GM12878 (cell line): ENCODE results near the gene DMRT1. TPM values are rescaled to one million over a fixed set of nuclear protein-coding genes. Genes with fewer than 3 reads are reported as not detected.

Experiments used
- ATAC-seq: fragments of 200-7000 bp; cut with Tn5 transposase; 3 replicates; pipeline ENCODE4 v1.9.1; 2020; ENCODE audit warnings: mild to moderate bottlenecking, moderate library complexity
- BruUV-seq: library from RNA; stranded (reverse); fragments of 400-500 nt; replicated peaks from 2 replicates; lab custom pipeline; 2021; lab: Mats Ljungman, UMichigan
- CTCF ChIA-PET: fragments of 300-600 bp; sonication (Branson Sonifier 250); formaldehyde crosslinking; extraction: SDS; loops from one replicate; lab custom pipeline; 2021; ENCODE audit warnings: inconsistent platforms; lab: Yijun Ruan, JAX
- POLR2A ChIA-PET: fragments of 350-600 bp; formaldehyde crosslinking; extraction: SDS; loops from one replicate; lab custom pipeline; 2021; ENCODE audit warnings: inconsistent platforms; lab: Charles Lee
- RAD21 ChIA-PET: fragments of 300-600 bp; sonication (Branson Sonifier 250); formaldehyde crosslinking; loops from one replicate; lab custom pipeline; 2023; ENCODE audit warnings: antibody characterized with exemption; ENCODE audit not compliant: unreplicated experiment; lab: Charles Lee
- SMC1A ChIA-PET: fragments of 300-600 bp; sonication (Branson Sonifier 250); formaldehyde crosslinking; loops from one replicate; lab custom pipeline; 2023; ENCODE audit not compliant: unreplicated experiment, uncharacterized antibody; lab: Charles Lee
- DNase-seq: peaks from one replicate; pipeline ENCODE4 v3.0.0-alpha.2; 2011; ENCODE audit warnings: low read depth, low spot score
- FAIRE-seq: peaks from 3 replicates; lab custom pipeline; 2011; peaks lifted over from hg19 to GRCh38; lab: Jason Lieb, UNC
- H2AFZ ChIP-seq: 2 replicates; pipeline ENCODE4 v1.6.0; 2011; ENCODE audit warnings: low read depth, low read length, control low read depth; ENCODE audit not compliant: control insufficient read depth
- H3K27ac ChIP-seq: 2 replicates; pipeline ENCODE4 v1.5.1; 2011; ENCODE audit warnings: control low read depth; ENCODE audit not compliant: control insufficient read depth, insufficient read depth
- H3K27me3 ChIP-seq, 2 experiments: replicated peaks in 1 of 2; 2 replicates each; pipeline versions ENCODE4 v1.6.0 to v1.6.1; 2011; ENCODE audit warnings: low read length in 1 of 2; ENCODE audit not compliant: control insufficient read depth in 2 of 2, insufficient read depth in 2 of 2
- H3K36me3 ChIP-seq, 2 experiments: 2 replicates each; pipeline ENCODE4 v1.5.1; 2011; ENCODE audit warnings: low read length in 1 of 2; ENCODE audit not compliant: control insufficient read depth in 2 of 2, insufficient read depth in 2 of 2
- H3K4me1 ChIP-seq: 2 replicates; pipeline ENCODE4 v1.6.1; 2011; ENCODE audit warnings: mild to moderate bottlenecking, low read length, moderate library complexity, mixed read lengths; ENCODE audit not compliant: control insufficient read depth, insufficient read depth
- H3K4me2 ChIP-seq: 2 replicates; pipeline ENCODE4 v1.6.0; 2011; ENCODE audit warnings: control low read depth; ENCODE audit not compliant: control insufficient read depth, insufficient read depth
- H3K4me3 ChIP-seq: fragments of 200-600 bp; sonication (generic); 2 replicates; pipeline ENCODE4 v1.5.1; 2016
- H3K79me2 ChIP-seq: 2 replicates; pipeline ENCODE4 v1.6.0; 2011; ENCODE audit warnings: low read length; ENCODE audit not compliant: control insufficient read depth, insufficient read depth
- H3K9ac ChIP-seq: 2 replicates; pipeline ENCODE4 v1.8.0; 2011; ENCODE audit warnings: low read length, control low read depth, mixed read lengths; ENCODE audit not compliant: control insufficient read depth, insufficient read depth
- H3K9me3 ChIP-seq: replicated peaks from 3 replicates; pipeline ENCODE4 v1.5.1; 2011; ENCODE audit warnings: mild to moderate bottlenecking, low read length; ENCODE audit not compliant: control insufficient read depth, insufficient read depth
- H4K20me1 ChIP-seq: 2 replicates; pipeline ENCODE4 v1.6.0; 2011; ENCODE audit not compliant: control insufficient read depth, insufficient read depth
- CBFB ChIP-seq: IDR thresholded peaks from 2 replicates; pipeline ENCODE4 v1.6.1; 2016; ENCODE audit warnings: antibody characterized with exemption, low read depth
- CHD2 ChIP-seq: IDR thresholded peaks from 2 replicates; pipeline ENCODE4 v1.6.1; 2011; ENCODE audit warnings: low read depth, low read length, improper control_type of control experiment, borderline replicate concordance
- CREM ChIP-seq: IDR thresholded peaks from 2 replicates; pipeline ENCODE4 v1.6.1; 2014; ENCODE audit warnings: antibody characterized with exemption, low read depth
- E2F4 ChIP-seq: IDR thresholded peaks from 2 replicates; pipeline ENCODE4 v1.6.1; 2012; ENCODE audit warnings: low read depth, low read length, improper control_type of control experiment
- EZH2 ChIP-seq: IDR thresholded peaks from 2 replicates; pipeline ENCODE4 v1.6.1; 2012; ENCODE audit warnings: low read depth, mild to moderate bottlenecking, control low read depth, inconsistent platforms, low read length, borderline replicate concordance; ENCODE audit not compliant: control insufficient read depth
- NBN ChIP-seq: fragments of 450-650 bp; IDR thresholded peaks from 2 replicates; pipeline ENCODE4 v1.6.1; 2016
- RAD21 ChIP-seq: IDR thresholded peaks from 2 replicates; pipeline ENCODE4 v1.6.1; 2011; ENCODE audit warnings: mild to moderate bottlenecking, low read depth, low read length, moderate library complexity; ENCODE audit not compliant: insufficient read depth
- TAF1 ChIP-seq: IDR thresholded peaks from 2 replicates; pipeline ENCODE4 v1.6.1; 2011; ENCODE audit warnings: mild to moderate bottlenecking, low read depth, low read length, borderline replicate concordance
- ZBTB40 ChIP-seq: fragments of 450-650 bp; IDR thresholded peaks from 2 replicates; pipeline ENCODE4 v1.6.1; 2016; ENCODE audit warnings: mild to moderate bottlenecking, moderate library complexity, borderline replicate concordance
- ZNF622 ChIP-seq: fragments of 450-650 bp; IDR thresholded peaks from 2 replicates; pipeline ENCODE4 v1.6.1; 2017; ENCODE audit warnings: mild to moderate bottlenecking, inconsistent platforms
- ZNF687 ChIP-seq: fragments of 450-650 bp; IDR thresholded peaks from 2 replicates; pipeline ENCODE4 v1.6.1; 2017; ENCODE audit warnings: mild to moderate bottlenecking, moderate library complexity
- WGBS: methylation state at CpG from one replicate; pipeline ENCODE4 v1.1.6; 2016; ENCODE audit warnings: low lambda C conversion rate; ENCODE audit not compliant: insufficient replicate concordance, insufficient coverage; ENCODE audit errors: missing lambda C conversion rate; 5-methylcytosine and 5-hydroxymethylcytosine counted together
- in situ Hi-C: fragments of 300-500 bp; cut with MboI; formaldehyde crosslinking; loops from 9 replicates; pipeline ENCODE4 v1.14.3; 2018; ENCODE audit warnings: mixed read lengths
- intact Hi-C: fragments of 100-400 bp; cut with micrococcal nuclease; formaldehyde crosslinking; loops from one replicate; pipeline ENCODE4 v1.14.2; 2022; ENCODE audit not compliant: unreplicated experiment
- polyA plus RNA-seq, 11 experiments: library from polyadenylated mRNA; depleted of rRNA in 4 of 11; unstranded in 6 of 11; stranded (reverse) in 5 of 11; fragments of >200 nt; fragmentation: Nextera tagmentation in 4 of 11; fragmentation: Illumina TruSeq in 1 of 11; extraction: Ambion mirVana in 4 of 11; extraction: Trizol in 1 of 11; gene quantifications; 1 replicate in 1 of 11; 2 replicates in 10 of 11; pipeline versions ENCODE4 v1.2.1 to v1.2.3, GENCODE V29; 2011 to 2016; ENCODE audit warnings: inconsistent platforms in 2 of 11, missing spikeins in 2 of 11, low read depth in 1 of 11
- total RNA-seq, 4 experiments: library from RNA; depleted of rRNA in 3 of 4; stranded (reverse); fragments of >200 nt in 3 of 4; fragmentation: Illumina TruSeq in 1 of 4; extraction: Trizol in 1 of 4; gene quantifications; 2 replicates each; pipeline versions ENCODE4 v1.2.1 to v1.2.3, GENCODE V29; 2013 to 2021
- TF ChIP-seq, protein P1 (sequence below): fragments of 450-650 bp; IDR thresholded peaks from 2 replicates; pipeline ENCODE4 v1.6.1; 2014; ENCODE audit warnings: mild to moderate bottlenecking

Gene DMRT1
- total and polyA plus RNA-seq, 10 of the 15 experiments (the other 5 are each of a cell fraction or from before 2014, with no cell fraction given) = 0.06 to 1.9 (median 0.24) TPM

DNA sequence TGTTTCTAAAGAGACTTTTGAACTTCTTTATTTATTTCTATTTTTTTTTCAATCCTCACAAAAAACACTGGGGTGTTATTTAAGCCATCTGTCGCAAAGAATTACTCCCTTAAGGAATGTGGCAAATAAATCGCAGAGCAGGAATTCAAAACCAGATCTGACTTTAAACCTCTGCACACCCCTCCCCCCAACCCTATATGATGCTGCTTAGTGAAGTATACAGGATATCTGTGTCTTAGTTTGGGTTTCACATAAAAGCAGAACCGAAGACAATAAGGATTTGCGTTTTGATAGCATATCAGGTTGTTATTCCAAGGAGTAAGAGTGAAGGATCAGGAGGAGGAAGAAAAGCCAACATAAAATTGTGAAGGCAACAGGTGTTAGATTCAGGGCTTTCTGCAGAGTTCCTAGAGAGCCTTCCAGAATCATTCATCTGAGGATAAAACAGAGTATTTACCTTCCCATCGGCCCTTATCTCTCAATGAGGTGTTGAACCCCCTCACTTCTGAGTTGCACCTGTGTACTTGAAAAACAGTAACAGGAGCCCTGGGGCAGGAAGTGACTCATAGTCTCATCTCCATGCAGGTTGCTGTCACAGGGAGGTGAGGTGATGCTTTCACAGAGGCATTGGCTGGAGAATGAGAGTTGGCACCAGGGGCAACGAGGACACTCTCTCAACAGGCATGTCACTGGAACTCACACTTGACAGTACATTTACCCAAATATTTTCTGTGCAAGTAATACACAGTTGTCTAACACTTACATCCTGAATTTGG is 101.5 kb downstream of the DMRT1 start:
- H3K27ac ChIP-seq = no peak overlapping the region
- intact Hi-C loops (no loop called here), in situ Hi-C loops (no loop called here)
- ChIA-PET RAD21 (no interaction called here), POLR2A (no interaction called here), CTCF (no interaction called here), SMC1A (no interaction called here)
- no peak overlapping the region for H2AFZ ChIP-seq
- H4K20me1 ChIP-seq = no peaks in the 10 kb centered on the region
- 1% methylated on average over 6 of the region's 6 CpGs for WGBS
- H3K4me3 ChIP-seq = no peak overlapping the region
- H3K27me3 ChIP-seq = no peaks in the 10 kb centered on the region
- no peaks in the 10 kb centered on the region for H3K9me3 ChIP-seq
- no peaks in the 10 kb centered on the region for H3K4me1 ChIP-seq
- H3K4me2 ChIP-seq = no peak overlapping the region
- DNase-seq (no peak), ATAC-seq (peak; percentile 92), FAIRE-seq (no peak)
- H3K36me3 ChIP-seq = no peaks in the 10 kb centered on the region
- no peak overlapping the region for H3K9ac ChIP-seq
- H3K79me2 ChIP-seq = no peaks in the 10 kb centered on the region
- BruUV-seq = no TSS peak
- TF ChIP-seq E2F4 = no peak
- TF ChIP-seq ZNF622 = no peak
- no peak for TF ChIP-seq NBN
- TF ChIP-seq CREM = no peak
- no peak for TF ChIP-seq CBFB
- no peak for TF ChIP-seq CHD2
- TF ChIP-seq TAF1 = no peak
- TF ChIP-seq ZBTB40 = no peak
- no peak for TF ChIP-seq ZNF687
- TF ChIP-seq, protein P1, sequence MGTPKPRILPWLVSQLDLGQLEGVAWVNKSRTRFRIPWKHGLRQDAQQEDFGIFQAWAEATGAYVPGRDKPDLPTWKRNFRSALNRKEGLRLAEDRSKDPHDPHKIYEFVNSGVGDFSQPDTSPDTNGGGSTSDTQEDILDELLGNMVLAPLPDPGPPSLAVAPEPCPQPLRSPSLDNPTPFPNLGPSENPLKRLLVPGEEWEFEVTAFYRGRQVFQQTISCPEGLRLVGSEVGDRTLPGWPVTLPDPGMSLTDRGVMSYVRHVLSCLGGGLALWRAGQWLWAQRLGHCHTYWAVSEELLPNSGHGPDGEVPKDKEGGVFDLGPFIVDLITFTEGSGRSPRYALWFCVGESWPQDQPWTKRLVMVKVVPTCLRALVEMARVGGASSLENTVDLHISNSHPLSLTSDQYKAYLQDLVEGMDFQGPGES = no peak
- TF ChIP-seq EZH2 = no peak
- no peak for TF ChIP-seq RAD21
